Right lobe of liver (tissue), 4 donors: Measurements from ENCODE around the gene PNPLA7.

Experiments
- POLR2A ChIP-seq: fragments of 450-650 bp; IDR thresholded peaks from one replicate; pipeline ENCODE4 v1.6.1; 2017; ENCODE audit warnings: antibody characterized with exemption, mild to moderate bottlenecking
- TF ChIP-seq, protein P1 (sequence below), 4 donors: fragments of 200-600 bp in 3 of 4; fragments of 450-650 bp in 1 of 4; IDR thresholded peaks; one replicate each; pipeline versions ENCODE4 v1.5.1 to v1.8.0; 2016 to 2022; ENCODE audit warnings: antibody characterized with exemption in 4 of 4, mild to moderate bottlenecking in 2 of 4
- donor health status: DM: no; HTN: no; CAD: no.
- donor health status: DM: no; HTN: no; CAD: no.
- donor health status: DM: no; HTN: yes; CAD: no.

DNA sequence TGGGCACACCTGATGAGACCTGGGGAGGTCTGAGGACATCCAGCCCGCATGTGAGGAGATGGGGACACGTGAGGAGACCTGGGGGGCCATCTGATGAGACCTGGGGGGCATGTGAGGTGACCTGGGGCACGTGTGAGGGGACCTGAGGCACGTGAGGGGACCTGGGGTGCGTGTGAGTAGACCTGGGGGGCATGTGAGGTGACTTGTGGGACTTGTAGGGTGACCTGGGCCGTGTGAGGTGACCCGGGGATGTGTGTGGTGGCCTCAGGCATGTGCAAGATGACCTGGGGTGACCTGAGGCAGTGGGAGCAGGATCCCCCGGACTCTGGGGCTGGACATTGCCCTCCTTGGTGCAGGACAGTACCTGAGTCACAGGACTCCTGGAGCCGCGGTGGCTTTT is 30.6 kb downstream of the PNPLA7 start:
- TF ChIP-seq, protein P1, sequence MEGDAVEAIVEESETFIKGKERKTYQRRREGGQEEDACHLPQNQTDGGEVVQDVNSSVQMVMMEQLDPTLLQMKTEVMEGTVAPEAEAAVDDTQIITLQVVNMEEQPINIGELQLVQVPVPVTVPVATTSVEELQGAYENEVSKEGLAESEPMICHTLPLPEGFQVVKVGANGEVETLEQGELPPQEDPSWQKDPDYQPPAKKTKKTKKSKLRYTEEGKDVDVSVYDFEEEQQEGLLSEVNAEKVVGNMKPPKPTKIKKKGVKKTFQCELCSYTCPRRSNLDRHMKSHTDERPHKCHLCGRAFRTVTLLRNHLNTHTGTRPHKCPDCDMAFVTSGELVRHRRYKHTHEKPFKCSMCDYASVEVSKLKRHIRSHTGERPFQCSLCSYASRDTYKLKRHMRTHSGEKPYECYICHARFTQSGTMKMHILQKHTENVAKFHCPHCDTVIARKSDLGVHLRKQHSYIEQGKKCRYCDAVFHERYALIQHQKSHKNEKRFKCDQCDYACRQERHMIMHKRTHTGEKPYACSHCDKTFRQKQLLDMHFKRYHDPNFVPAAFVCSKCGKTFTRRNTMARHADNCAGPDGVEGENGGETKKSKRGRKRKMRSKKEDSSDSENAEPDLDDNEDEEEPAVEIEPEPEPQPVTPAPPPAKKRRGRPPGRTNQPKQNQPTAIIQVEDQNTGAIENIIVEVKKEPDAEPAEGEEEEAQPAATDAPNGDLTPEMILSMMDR (IDR thresholded peaks at IDR 0.05) = no peak
- no peak for TF ChIP-seq POLR2A
